GM12891 (cell line): Measurements from ENCODE around the gene CPLANE2.

ENCODE experiments used
- POLR2A ChIP-seq: IDR thresholded peaks from 2 replicates; pipeline ENCODE4 v1.6.1; 2011; ENCODE audit warnings: low read depth, low read length, control low read depth
- POU2F2 ChIP-seq: IDR thresholded peaks from 2 replicates; pipeline ENCODE4 v1.6.1; 2011; ENCODE audit warnings: low read depth, mild to moderate bottlenecking, control low read depth, low read length, moderate library complexity
- TAF1 ChIP-seq: IDR thresholded peaks from 2 replicates; pipeline ENCODE4 v1.6.1; 2011; ENCODE audit warnings: low read depth, low read length, control low read depth

- TF ChIP-seq POLR2A: no peak
- no peak for TF ChIP-seq TAF1
- TF ChIP-seq POU2F2: no peak
These were observed 42.2 kb upstream of the CPLANE2 start for GRCh38 chr1:16279186-16279585.
